Measurements from ENCODE around the gene ADAMTS15.

The ADAMTS15 gene

DNA sequence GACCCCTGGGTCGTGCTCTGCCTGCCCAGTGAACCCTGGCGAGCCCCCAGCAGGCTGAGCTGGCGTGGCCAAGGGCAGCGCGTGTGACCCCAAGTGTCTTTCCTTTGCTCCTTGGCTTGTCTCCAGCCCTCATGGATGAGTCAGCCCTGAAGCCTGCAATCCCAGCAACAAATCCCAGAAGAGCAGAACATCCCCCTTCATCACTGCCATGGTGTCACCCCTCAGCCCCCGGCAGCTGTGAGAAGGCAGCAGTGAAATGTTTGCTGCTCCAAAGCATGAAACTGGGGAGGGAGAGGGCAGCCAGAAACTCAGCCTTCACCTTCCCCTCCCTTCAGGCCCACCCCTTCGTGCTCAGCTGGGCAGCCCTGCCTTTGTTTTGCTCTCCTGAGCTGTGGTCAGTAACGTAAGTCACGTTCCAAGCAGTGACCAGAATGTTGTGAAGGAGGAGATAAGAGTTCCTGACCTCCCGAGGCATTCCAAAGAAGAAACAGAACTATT lies 29.8 kb downstream of the ADAMTS15 start:
- no peak for DNase-seq (ENCODE audit: low read depth in 2 of 3, low spot score in 2 of 3)

DNA sequence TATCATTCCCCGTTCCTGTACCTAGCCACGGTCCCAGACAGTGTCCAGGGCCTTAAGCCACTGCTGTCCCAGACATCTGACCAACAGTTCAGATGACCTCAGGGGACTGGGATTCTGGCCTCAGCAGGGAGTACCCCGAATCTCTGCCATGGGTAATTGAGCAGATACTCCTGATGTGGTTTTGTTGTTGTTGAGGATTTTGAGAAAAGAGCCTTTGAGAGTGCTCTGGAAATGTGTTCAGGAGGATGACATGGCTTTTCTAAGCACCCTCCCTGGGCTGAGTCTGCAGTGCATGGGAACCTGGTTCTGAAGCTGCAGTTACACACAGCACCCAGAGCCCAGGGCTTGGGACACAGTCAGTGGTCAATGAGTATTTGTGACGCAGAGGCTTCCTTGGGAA lies 30.4 kb downstream of the ADAMTS15 start:
- DNase-seq (ENCODE audit: low read depth in 2 of 3, low spot score in 2 of 3): no peak

DNA sequence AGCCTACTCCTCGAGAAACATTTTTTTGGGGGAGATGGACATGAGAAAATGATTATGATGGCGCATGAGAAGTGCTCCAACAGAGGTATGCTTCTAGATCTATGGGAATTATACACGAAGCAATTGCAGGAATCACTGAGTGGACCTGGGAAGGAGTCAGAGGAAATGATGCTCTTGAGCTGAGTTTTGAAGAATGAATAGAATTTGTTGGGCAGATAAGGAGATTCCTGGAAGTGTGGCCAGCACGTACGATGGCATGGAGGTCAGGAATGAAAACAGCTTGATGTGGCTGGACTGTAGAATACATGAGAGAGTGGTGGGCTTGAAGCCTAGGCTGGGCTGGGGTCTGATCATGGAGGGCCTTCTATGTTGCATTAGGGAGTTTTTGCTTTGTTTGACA lies 31.7 kb downstream of the ADAMTS15 start:
- no peak for DNase-seq (ENCODE audit: low read depth in 2 of 3, low spot score in 2 of 3)

DNA sequence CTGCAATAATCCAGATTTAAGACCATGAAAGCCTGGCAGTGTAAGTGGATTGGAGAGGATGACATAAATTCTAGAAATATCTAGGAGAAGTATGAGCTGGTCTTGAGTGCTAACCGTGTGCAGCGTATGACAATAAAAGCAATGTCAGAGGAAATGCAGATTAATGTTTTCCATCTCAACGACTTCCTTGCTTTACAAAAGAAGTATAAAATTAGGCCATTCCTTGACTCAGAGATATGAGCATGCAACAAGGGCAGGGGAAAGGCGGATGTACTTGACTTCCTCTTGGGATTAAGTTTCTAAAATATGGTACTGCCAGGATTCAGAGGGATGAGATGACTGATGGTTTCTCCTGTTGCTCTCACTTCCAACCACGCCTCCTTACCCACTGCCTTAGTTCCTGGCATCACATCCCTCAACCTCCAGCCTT lies 32.3 kb downstream of the ADAMTS15 start:
- DNase-seq (ENCODE audit: low read depth in 2 of 3, low spot score in 2 of 3): no peak

DNA sequence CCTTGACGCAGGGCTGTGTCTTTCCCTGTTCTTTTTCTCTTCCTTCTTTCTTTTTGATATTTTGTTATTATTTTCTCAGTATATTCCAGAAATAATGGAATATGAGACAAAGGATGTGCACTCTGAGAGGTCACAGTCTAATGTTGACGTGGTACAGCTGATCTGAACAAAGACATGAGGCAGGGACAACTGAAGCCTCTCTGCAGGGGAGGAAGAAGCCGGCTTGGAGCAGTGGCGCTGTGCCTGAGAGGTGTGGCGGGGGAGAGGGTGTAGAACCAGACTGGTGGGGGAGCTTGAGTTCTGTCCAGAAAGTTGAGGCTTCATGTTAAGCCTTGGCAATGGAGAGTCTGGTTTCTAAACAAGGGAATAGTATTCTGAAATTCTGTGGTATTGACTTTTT lies 34.7 kb downstream of the ADAMTS15 start:
- no peak for DNase-seq (ENCODE audit: low read depth in 2 of 3, low spot score in 2 of 3)

DNA sequence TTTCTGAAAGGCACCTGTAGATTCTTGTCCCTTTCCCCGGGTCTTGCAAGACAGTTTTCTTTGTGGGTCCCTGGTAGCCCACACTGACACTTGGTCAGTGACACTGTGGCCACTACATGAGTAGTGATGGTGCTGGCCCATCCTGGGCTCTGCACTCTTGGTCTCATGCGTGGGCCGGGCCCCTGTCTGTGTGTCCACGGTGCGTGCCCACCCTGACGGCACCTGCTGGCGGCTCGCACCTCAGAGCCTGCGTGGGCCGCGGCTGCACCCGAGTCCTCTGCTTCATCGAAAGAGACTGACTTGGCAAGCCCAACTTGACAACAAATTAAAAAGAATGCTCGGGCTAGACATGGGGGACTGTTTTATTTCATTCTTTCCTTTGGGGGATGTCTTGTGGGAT lies 37.5 kb downstream of the ADAMTS15 start:
- no peak for DNase-seq (ENCODE audit: low read depth in 2 of 3, low spot score in 2 of 3)

DNA sequence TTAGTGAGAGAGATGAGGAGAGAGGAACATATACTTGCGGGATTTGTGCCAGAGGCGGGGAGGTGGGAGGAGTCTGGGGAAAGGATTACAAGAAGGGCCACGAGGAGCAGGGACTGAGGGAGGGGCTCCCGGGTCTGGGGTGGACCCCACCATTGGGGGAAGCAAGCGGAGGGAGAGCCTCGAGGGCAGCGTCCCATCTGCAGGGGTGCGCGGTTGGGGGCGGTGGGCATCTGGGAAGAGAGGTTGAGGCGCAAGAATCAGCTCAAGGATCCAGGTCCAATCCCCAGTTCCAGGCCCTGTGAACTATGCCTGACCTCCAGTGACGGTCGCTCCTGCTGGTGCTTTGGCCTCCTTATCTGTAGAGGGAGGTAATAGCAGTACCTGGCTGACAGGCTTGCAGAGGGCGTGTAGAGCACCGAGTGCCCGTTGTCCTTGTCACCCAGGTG lies 38.0 kb downstream of the ADAMTS15 start:
- DNase-seq (ENCODE audit: low read depth in 2 of 3, low spot score in 2 of 3): no peak

DNA sequence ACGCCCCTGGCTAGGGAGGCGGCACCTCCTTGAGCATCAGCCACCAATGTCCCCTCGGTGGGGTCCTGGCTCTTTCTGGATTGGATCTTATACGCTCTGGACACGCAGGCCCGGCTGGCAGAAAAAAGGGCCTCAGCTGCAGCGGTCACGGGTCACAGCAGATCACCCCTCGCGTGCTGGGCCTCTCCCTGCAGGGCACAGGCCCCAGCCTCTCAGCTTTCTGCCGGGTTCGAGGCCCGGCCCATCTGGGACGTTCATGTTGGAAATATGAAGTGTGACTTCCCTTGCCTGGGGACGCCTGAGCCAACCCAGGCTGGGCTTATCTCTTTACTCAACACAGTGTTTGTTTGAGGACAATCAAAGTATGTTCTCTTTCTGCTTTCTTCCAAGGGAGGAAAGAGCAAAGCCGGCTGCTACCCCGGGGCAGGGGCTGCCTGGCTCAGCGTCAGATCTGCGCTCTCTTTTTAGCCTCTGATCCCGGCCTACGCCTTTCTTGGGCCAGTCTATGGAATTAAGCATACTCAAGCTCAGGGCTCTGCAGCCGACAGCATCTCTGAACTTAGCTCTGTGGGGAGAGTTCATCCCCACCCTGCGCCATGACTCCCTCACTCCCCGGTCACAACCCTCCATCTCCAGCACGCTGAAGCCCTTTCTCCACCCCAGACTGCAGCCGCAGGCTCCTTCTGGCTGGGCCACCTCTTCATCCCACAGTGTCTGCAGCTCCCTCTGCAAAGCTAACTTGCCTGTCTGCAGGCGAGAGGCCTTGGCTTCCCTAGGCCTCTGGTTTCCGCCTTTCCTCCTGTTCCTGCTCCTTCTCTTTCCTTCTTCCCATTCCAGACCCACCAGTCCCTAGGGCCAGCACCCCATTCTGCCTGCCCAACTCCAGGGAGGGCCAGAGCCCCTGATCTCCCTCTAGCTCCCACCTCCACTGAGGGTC lies 38.8 kb downstream of the ADAMTS15 start:
- DNase-seq (ENCODE audit: low read depth in 2 of 3, low spot score in 2 of 3): no peak

DNA sequence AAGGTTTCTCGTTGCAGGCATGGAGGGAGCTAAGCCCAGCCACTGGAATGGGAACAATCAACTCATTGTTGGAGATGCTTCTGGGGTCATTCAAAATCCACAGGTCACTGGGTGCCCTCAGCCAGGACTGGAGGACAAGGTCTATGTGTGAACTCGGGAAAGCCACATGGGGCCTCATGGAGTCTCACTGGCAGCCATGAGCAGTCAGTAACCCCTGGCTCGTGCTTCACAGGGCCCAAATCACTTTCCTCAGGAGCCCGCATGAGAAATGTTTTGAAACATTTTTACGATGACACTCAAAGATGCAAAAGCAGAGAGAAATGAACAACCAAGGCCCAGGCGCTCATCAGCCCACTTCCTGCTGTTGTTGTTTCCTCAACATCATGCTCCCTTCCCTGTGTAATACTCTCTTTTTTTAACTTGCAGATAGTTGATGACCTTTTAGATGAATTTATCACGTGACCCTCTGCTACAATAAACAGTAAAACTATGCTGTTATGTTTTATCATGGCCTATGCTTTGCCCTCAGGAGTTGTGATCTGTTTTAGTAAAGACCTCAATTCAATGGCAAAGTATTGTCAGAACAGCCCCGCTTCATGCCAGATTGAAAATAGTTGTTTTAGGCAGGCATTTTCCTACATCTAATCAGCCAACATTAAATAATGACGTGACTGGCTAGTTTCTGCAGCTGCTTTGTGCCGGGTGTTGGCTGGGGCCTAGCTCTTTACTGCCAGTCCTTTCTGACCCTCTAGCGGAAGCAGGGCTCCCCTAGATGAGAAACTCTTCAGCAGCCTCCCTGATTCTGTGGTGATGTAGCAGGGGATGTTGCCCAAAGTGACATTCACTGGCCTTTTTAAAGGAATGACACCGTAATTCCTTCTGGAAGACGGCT lies 39.7 kb downstream of the ADAMTS15 start:
- no peak for DNase-seq (ENCODE audit: low read depth in 2 of 3, low spot score in 2 of 3)

DNA sequence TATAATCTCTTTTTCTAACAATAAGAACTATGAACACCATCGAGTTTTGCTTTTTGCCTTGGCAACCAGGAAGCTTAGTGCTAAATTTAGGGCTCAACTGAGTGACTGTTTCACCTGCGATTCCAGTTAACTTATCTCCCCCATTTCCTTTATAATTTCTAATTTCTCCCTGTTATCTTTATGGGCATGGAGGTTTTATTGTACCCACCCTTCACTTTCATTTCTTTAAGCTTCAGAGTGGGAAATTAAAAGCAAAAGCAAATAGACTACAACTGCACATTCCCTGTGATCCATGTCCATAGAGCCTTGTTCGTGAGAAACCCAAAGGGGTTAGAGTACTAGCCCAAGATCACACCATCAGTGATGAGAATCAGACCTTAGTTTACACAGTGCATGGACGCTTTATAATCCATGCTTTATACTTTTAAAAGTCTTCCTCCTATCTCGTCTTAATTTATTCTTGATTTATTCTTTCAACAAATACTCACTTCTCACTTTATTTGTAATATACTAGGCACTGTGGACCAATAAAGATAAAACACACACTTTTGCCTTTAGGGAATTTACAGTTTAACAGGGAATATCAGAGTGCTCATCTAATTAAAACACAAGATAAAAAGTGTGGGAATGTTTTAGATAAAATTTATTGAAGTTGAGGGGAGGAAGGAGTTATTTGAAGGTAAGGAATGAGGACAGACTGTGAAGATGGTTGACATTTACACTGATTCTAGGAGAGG lies 40.6 kb downstream of the ADAMTS15 start:
- no peak for DNase-seq (ENCODE audit: low read depth in 2 of 3, low spot score in 2 of 3)

DNA sequence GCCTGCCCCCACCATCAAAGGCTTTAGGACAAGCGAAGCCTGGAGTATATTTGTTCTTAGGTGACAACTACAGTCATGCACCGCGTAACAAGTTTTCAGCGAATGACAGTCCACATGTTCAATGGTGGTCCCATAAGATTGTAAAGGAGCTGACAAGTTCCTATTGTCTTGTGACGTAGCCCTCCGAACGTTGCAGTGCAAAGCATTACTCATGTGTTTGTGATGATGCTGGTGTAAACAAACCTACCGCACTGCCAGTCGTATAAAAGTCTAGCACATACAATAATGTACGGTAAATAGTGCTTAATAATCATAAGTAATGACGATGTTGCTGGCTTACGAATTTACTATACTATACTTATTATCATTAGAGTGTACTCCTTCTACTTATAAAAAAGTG lies 41.3 kb downstream of the ADAMTS15 start:
- DNase-seq (ENCODE audit: low read depth in 2 of 3, low spot score in 2 of 3): no peak

DNA sequence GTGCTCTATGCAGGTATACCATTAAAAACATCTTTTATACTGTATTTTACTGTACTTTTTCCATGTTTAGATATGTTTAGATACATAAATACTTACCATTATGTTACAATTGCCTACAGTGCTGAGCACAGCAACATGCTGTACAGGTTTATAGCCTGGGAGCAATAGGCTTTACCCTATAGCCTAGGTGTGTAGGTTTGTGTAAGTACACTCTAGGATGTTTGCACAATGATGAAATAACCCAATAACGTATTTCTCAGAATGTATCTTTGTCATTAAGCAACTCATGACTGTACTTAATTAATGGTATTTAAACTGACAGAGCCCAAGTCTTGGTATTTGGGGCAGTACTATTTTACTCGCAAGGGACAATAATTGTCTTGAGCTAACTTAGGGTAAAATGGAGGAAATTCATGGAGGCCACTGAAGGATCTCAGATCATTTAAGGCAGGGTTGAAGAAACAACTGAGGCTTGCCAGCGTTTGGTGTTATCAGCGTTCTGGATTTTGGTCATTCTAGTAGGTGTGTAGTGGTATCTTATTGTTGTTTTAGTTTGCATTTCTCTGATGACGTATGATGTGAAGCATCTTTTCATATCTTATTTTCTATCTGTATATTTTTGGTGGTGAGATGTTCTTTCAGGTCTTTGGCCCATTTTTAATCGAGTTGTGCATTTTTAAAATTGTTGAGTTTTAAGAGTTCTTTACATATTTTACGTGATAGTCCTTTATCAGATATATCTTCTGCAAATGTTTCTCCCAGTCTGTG lies 42.4 kb downstream of the ADAMTS15 start:
- DNase-seq (ENCODE audit: low read depth in 2 of 3, low spot score in 2 of 3): no peak

DNA sequence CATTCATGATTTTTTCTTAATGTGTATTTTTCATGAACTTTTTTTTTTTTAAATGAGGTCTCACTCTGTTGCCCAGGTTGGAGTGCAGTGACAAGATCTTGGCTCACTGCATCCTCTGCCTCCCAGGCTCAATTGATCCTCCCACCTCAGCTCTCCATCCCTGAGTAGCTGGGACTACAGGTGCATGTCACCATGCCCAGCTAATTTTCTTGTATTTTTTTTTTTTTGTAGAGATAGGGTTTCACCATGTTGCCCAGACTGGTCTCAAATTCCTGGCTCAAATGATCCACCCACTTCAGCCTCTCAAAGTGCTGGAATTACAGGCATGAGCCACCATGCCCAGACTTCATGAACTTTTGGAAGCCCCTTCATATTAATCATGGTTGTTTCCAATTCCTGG lies 49.7 kb downstream of the ADAMTS15 start:
- DNase-seq (ENCODE audit: low read depth in 2 of 3, low spot score in 2 of 3): no peak

DNA sequence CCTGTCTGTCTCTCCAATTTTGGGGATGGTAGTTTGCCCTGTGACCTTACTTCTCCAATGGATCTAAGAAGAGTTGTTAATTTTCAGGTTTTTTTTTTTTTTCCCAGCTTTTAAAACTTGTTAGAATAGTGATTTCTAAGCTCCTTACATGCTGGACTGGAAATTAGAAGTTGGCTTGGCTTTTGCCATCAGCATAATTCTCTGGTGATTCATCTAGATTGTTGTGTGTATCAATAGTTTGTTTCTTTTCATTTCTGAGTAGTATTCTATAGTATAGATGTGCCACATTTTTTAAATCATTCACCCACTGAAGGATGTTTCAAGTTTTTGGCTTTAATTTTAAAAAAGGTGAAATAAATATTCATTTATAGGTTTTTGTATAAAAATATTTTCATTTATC lies 51.4 kb downstream of the ADAMTS15 start:
- no peak for DNase-seq (ENCODE audit: low read depth in 2 of 3, low spot score in 2 of 3)

DNA sequence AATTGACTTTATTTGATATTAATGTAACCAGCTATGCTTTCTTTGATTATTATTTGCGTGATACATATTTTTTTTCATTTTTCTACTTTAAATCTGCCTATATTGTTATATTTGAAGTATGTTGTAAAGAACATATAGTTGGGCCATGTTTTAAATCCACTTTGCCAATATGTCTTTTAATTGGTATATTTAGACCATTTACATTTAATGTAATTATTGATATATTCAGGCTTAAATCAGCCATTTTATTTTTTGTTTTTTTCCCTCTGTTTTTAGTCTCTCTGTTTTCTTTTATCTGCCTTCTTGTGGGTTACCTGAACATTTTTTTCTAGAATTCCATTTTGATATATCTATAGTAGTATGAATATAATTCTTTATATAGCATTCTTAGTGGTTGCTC lies 55.9 kb downstream of the ADAMTS15 start:
- DNase-seq (ENCODE audit: low read depth in 2 of 3, low spot score in 2 of 3): no peak

DNA sequence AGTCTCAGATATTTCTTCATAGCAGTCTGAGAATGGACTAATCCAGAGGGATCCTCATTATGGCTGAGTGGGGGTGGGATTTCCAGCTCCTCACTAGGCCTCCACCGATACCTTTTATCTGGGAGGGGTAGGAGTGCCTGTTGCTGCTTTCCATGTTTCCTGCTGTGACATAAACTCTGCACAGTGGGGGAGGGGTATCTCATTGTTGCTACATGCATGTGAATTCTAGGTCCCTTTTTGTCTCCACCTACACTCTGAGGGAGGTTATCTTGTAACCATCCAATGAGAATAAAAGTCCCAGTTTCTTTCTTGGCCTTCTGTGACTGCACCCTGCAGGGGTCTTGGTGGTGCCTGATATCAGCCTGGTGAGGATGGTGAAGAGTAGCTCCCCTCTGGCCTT lies 60.5 kb downstream of the ADAMTS15 start:
- DNase-seq (ENCODE audit: low read depth in 2 of 3, low spot score in 2 of 3): no peak

DNA sequence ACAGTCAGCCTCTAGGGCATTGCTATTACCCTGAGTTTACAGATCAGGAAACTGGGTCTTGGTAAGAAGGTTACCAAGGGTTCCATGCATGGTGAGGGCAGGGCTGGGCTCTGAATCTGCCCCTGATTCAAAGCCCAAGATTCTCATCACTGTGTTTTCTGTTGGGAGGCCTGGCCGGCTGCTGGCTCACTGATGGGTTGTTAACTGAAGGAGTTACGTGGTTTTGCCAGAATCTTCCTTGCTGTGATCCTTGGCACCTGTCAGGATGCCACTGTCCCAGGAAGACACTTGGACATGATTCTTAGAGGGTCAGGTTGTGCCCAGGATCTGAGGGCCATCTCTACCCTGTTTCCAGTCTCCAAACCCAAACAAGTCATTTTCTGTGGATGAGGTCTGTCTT lies 61.5 kb downstream of the ADAMTS15 start:
- DNase-seq (ENCODE audit: low read depth in 2 of 3, low spot score in 2 of 3): no peak

DNA sequence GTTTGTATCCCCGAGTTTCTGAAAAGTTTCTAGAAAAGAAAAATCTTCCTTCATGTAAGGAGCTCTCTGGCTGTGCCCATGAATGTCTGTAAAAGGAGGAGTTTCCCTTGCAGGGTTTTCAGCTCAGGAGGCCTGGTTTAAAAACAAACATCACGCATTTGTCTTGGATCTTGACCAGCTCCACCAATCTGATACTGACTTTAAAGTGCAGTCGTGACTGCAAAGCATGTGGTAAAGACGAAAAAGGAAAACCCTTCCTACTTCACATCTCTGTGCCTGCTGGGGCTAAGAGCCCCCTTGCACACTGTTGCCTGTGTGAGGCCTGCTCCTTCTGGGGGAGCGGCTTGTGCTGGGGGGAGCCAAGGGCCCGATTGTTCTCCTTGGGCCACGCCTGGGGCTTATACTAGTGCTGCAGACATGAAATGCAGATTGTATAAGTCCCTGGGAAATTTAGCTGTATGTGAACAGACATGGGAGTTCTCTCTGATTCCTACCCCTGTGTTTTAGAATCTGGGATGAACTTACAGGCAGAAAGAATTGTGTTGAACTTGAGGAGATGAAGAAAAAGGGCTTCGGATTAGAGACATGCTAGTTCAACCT lies 62.1 kb downstream of the ADAMTS15 start:
- no peak for DNase-seq (ENCODE audit: low read depth in 2 of 3, low spot score in 2 of 3)

DNA sequence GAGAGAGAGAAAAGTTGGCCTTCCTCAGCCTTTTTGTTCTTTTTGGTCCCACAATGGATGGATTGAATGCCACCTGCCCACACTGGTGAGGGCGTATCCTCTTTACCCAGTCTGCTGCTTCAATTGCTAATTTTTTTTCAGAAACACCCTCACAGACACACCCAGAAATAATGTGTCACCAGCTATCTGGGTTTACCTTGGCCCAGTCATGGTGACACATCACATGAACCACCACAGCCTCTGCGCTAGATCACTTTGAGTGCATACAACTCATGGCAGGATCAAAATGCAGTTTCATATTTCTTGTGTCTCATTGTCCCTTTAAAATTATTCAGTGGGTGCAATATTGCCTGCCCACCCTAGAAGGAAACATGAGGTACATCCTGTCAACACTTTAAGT lies 63.3 kb downstream of the ADAMTS15 start:
- DNase-seq (ENCODE audit: low read depth in 2 of 3, low spot score in 2 of 3): no peak

DNA sequence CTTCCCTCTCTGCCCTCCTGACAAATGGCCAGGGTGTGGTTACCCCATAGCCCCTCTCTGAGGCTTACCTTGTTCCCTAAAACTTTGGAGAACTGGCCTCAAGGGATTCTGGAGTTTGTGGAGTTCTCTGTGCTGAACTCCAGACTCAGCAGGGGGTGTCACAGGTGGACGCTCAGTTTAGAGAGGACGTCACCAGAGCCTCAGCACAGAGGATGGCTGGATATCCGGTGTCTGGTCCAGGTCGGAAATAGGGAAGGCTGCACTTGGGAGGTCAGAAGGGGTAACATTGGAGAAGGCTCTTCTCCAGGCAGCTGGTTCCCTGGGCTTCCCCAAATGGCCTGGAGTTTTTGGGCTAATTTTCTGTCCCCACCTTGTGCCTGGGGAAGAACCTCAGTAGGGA lies 64.2 kb downstream of the ADAMTS15 start:
- DNase-seq (ENCODE audit: low read depth in 2 of 3, low spot score in 2 of 3): no peak

All from activated CD8-positive, alpha-beta memory T cell treated with anti-CD3 and anti-CD28 coated beads for 48 hours (primary cell).